GM12891 (cell line): ENCODE results near the gene CEP57.

Experiments
- POLR2A ChIP-seq: IDR thresholded peaks from 2 replicates; pipeline ENCODE4 v1.6.1; 2011; ENCODE audit warnings: low read depth, low read length, control low read depth
- TAF1 ChIP-seq: IDR thresholded peaks from 2 replicates; pipeline ENCODE4 v1.6.1; 2011; ENCODE audit warnings: low read depth, low read length, control low read depth

DNA sequence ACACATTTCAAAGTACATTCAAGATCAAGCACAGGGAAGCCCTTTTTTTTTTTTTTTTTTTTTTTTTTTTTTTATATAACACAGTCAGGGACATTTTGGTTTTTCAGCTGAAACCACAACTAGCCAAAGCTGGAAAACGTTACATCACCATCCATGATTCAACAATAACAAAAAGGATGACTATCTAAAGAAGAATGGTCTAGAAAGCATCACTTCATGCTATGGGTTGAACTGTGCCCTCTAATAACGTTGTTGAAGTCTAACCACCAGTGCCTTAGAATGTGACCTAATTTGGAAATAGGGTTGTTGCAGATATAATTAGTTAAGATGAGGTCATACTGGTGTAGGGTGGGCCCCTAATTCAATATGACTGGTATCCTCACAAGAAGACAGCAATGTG, 87.0 kb downstream of the CEP57 start:
- TF ChIP-seq POLR2A (no peak), TAF1 (no peak)
